HG03460 (cell line): Measurements from ENCODE around the gene CHTF8.
A peak's percentile ranks its signal among the peaks of the same experiment; 100 is the strongest.
"Not testable (repeated sequence)": the region's sequence is repeated elsewhere in the genome, so short reads cannot be mapped to it uniquely, and the experiment has no call there.

Experiments
- ATAC-seq: cut with Tn5 transposase; IDR thresholded peaks from one replicate; pipeline ENCODE4 v1.9.1; 2021; ENCODE audit not compliant: unreplicated experiment

CHTF8 gene, protein sequence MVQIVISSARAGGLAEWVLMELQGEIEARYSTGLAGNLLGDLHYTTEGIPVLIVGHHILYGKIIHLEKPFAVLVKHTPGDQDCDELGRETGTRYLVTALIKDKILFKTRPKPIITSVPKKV

DNA sequence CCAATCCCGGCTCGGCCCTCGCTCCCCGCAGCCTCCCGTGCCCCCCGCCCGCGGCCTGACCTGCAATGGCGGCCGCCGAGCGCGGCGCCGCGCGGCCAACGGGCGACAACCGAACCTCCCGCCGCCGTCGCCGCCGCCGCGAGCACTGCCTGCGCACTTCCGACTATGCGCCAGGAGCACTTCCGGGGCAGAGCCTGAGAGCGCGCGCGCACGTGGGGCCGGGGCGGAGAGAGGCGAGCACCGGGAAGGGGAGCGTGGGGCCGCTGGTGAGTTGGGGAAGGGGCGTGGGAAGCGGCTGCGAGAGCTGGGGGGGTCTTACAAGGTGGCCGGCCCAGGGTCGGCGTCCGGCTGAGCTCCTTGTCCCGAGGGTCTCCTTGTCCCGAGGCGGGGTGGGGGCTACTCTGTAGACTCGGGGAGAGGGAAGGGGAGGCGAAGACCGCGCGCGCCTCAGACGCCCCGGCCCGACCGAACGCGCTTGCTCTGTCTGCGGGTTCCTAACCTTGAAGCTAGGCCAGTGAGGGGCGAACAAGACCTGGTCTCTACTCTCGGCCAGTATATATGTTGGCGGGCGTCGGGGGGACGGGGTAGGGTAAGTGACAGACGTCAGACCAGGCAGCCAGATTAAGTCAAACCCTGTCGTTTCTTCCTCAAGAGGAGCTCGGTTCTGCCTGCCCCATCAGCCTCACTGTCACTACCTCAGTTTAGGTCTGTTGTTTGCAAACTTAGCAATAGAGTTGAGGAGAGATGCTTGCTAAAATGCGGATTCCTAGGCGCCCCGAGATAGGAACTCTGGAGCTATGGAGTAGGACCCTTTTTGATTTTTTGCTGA lies at the start of gene CHTF8, which contains the start of gene UTP4:
CHTF8 (minus strand) TSS at position 165 of the 829 bp plus-strand sequence. CDS start 11,130 bp downstream, outside the sequence.
UTP4 (plus strand) TSS at position 226 of the 829 bp plus-strand sequence. CDS start 811 bp downstream, outside the sequence.
- ATAC-seq, result peak; percentile 79

DNA sequence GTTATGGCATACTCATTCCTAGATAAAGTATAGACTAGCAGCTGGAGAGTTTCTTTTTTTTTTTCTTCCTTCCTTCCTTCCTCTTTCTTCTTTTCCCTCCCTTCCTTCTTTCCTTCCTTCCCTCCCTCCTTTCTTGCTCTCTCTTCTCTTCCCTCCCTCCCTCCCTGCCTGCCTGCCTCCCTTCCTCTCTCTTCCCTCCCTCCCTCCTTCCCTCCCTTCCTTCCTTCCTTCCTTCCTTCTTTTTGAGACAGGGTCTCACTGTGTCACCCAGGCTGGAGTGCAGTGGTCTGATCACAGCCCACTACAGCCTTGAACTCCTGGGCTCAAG lies 47.6 kb upstream of the CHTF8 start:
- ATAC-seq, result no peak

DNA sequence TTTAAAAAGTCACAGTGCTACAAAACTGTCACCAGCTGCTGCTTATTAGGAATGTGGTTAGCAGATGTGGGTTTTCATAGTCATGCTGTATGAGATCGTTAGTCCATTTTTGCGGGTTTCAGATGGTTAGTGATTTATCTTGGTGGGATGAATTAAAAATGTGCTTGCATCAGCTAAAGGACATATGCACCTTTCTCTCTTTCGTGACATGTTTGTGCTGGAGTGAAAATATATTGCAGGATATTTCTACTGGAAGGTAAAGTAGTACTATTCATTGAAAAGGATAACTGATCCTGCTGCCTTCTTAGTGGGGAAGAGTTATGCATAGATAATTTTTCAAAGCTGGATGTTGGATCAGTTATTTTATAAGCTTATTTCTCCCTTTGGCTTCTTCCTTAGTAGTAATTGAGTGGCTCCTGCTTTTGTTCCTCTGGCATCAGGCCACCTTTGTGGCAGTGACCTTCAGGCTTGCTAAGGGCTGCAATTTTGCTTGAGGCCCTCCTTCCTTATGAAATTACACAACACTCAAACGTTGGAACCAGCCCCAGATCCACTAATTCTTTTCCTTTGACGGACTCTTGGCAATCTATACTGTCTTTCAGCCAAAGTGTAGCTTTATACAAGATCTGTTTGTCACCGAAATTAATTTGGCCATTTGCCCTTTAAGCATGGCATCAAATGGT lies 47.1 kb upstream of the CHTF8 start:
- no peak for ATAC-seq

DNA sequence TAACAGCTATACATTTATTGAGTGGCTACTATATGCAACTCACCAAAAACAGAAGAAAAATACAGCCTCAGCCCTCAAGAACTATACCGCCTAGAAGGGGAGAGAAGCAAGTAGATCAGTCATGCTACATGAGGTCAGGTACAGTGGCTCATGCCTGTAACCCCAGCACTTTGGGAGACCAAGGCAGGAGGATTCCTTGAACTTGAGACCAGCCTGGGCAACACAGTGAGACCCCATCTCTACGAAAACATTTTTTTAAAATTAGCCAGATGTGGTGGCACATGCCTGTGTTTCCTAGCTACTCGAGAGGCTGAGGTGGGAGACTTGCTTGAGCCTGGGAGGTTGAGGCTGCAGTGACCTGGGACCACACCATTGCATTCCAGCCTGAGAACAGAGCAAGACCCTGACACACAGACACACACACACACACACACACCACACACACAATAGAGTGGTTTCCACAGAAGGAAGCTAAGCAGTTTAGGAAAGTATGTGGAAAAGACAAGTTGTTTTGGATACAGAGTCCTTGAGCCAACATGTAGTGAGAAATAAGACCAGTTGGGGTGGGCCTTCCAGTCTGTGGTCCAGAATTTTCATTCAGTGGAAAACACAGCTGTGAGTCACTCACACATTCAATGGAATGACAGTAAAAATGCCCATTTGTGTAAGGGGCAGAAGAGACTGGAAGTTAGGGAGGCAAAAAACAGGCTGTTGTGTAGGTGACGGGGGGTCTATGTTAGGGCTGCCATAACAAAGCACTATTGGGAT lies 43.8 kb upstream of the CHTF8 start:
- ATAC-seq, result no peak

DNA sequence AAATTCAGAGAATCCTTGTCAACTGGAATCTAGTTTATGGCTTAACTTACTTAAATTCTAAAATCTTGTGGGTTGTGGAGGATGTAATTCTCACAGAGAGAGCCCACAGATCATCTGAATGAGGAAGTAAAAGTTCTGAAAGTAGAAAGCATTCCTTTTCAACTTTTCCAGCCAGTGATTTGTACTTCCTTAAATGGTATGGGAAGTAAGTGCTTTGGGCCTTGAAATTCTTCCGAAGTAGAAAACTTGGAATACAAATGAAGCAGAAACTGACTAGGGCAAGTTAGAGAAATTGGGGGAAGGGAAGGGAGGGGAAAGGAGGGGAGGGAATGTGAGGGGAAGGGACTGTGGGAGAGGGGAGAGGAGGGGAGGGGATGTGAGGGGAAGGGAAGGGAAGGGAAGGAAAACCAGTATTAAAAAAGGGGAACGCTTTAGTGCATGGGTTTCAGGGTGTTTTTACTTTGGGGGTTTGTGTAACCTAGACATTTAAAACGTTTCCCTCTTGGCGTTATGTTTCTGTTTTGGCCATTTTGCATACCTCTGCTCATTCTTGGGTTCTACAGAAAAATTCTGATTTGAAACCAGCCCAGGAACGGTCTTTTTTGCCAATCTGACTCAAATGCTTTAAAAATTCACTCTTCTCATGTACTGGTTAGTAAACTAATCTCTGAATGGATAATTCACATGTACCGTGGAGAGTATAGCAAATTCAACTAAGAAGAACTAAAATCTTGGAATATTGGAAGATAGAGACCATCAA lies 39.1 kb upstream of the CHTF8 start:
- ATAC-seq, result no peak

DNA sequence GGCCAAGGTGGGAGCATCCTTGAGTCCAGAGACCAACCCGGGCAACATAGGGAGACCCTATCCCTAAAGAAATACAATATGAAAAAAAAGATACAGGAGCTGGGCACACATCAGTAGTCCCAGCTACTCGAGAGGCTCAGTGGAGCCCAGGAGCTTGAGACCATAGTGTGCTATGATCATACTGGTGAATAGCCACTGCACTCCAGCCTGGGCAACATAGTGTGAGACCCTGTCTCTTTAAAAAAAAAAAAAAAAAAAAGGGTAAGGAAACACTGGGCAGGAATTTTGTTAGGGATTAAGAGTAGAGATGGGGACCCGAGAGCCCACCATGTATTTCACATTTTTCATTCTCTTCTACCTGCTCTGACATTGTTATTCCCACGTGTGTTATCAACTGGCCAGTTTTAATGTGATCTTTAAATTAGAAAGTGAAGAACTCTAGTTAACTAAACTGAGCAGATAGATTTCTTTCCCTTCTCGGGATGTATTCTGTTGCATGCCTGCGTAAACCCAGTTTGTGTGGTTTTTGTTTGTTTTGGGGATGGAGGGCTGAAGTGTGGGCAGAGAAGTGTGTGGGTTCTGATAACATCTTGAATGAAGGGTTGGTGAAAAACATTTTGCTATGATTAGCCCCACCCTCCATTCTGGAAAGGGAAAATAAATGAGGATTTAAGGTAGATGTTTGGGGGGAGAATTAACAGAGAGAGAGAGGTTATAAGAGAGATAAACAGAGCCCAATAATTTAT lies 37.4 kb upstream of the CHTF8 start:
- ATAC-seq, result no peak

DNA sequence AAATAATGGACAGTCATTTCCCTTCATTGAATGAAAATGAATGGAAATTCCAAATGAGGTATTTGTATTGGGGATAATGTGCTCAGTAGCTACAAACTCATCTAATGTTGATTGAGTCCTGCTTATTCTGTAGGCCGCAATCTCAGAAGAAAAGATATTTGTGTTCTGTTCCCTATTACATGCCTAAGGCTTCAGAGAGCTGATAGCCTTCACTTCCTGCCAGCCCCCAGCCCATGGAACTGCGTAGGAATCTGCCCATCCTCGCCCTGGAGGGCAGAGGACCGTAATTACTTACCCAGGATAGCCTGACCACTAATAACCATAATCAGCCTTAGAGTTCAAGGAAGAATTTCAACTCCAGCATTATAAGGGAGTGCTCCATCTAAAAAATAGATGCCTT lies 36.7 kb upstream of the CHTF8 start:
- ATAC-seq, result no peak

DNA sequence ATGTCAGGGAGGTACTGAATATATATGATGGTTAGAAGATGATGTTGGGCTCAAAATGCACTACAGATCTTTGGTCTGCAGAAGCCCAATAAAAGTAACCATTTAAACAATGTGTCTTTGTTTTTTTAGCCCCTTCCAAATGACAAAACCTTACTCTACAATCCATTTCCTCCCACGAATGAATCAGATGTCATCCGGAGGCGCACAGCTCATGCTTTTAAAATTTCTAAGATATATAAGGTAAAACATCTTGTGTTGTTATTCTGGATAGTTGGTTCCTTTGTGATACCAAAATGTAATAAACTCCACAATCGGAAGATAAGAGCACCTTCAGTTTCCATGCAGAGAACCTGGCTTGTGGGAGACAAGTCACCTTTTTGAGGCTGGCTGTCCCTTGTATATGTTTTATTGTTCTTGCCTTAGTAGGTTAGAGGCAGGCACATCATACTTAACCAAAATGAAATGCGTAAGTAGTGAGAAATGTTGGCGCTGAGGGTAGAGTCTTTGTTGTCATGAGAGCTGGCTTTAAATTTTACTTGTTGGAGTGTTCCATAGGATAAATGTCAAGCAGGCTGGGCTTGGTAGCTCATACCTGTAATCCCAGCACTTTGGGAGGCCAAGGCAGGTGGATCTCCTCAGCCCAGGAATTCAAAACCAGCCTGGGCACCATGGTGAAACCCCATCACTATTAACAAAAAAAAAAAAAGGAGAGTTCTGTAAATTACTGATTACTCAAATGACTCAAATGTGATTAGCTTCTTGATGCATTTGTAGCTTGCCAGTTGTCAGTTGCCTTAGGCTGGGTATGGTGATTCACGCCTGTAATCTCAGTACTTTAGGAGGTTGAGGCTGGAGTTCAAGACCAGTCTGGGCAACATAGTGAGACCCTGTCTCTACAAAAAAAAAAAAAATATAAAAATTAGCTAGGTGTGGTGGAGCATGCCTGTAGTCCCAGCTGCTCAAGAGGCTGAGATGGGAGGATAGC lies 34.9 kb upstream of the CHTF8 start:
- ATAC-seq, result no peak

DNA sequence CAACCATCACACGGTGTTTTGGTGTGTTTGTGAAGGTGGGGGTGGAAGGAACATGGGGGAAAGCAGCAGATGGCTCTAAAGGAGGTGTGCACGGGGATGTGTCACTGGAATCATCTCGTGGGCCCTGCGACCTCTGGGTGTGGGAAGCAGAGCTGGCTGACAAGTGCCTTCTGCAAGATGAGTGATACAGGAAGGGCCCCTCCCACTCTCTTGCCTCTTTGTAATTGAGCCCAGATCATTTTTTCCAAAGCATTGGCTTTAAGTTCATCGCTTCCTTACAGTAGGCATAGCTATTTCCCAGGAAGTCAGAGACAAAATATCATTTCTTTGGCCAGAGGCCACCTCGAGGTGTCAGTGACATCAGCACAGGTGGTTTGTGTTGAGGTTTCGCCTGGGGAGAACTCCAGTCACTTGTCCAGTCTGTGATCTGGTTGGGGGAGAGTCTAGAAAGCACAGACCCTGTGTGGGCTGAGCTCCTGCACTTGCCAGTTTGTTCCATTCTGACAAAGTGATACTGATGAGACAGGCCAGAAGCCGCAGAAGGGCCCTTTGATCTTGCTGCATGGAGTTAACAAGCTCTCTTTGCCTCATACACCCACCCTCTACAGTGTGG lies 33.9 kb upstream of the CHTF8 start:
- no peak for ATAC-seq

DNA sequence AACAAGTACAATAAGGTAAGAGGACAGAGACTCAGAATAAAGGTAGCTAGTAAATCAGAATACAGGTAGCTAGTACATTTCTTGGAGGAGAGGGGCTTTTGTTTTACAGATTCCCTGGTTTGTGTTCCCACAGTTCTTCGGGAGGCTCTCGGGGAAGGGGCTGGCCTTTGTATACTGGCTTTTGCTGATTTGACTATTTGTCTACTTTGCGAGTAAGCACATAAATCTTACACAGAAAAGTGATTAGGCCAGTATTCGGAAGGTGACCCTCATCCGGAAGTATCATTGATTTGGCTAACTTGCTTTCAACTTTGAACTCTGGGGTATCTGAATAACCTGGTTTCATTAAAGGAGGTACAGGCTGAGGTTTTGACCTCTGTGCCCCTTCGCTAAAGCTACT lies 33.2 kb upstream of the CHTF8 start:
- ATAC-seq, result no peak

DNA sequence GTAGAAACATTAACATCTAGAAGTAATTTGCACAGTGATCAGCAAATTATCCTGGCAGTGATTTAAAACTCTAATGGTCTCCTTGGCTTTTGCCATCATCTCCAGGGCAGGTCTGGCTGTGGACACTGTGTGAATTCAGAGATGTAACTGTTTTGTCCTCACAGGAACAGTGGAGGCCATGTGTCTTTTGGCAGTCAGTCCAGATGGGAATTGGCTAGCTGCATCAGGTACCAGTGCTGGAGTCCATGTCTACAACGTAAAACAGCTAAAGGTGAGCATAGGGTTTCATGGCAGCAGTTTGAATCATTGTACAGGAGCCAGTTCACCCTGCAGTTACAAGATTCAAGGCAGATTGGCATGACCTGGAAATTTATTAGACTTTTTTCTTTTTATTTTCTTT lies 27.8 kb upstream of the CHTF8 start:
- no peak for ATAC-seq

DNA sequence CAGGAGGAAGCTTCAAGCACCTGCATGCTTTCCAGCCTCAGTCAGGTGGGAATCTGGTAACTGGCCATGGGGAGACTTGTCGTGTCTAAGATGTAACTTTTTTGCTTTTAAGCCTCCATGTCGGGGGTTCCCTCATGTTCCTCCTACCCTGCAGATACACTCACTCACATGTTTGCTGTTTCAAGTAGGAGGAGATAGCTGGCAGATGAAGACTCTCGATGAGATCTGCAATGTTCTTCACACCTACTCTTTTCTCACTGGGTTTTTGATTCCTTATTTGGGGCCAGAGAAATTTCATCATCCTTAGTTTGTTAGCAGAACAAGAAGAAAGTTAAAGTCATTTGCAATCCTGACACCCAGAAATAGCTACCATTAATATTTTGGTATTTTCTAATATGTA lies 24.8 kb upstream of the CHTF8 start:
- no peak for ATAC-seq

DNA sequence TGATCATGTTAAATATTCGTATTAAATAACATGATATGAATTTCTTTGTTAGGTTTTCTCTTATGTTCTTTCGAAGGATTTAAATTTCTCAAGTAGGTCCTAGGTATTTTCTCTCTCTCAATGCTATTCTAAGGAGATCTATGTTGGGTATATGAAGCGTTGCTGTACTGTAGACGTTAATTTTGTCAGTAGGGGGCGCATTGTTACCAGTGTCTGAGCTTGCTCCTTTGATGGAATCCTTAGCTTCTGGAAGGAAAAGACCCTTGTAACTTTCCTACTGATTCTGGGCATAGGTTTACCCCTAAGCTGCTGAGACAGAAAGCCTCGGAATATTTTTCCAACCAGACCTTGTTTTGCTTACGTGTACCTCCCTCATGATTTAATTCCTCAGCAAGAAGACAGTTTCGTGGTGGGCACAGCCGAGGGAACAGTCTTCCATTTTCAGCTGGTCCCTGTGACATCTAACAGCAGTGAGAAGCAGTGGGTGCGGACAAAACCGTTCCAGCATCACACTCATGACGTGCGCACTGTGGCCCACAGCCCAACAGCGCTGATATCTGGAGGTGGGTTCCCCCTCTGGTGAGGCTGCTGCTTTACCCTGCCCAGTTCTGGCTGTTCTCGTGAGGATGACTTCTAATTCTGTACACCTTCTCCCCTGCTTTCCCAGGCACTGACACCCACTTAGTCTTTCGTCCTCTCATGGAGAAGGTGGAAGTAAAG lies 17.9 kb upstream of the CHTF8 start:
- no peak for ATAC-seq

DNA sequence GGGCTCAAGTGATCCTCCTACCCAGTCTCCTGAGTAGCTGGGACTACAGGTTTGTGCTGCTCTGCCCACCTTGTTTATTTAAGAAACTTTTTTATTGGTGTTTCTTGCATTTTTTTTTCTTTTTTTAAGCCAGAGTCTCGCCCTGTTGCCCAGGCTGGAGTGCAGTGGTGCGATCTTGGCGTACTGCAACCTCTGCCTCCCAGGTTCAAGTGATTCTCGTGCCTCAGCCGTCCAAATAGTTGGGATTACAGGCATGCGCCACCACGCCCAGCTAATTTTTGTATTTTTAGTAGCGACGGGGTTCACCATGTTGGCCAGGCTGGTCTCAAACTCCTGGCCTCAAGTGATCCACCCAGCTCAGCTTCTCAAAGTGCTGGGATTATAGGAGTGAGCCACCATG lies 17.2 kb upstream of the CHTF8 start:
- ATAC-seq, result not testable (repeated sequence)

DNA sequence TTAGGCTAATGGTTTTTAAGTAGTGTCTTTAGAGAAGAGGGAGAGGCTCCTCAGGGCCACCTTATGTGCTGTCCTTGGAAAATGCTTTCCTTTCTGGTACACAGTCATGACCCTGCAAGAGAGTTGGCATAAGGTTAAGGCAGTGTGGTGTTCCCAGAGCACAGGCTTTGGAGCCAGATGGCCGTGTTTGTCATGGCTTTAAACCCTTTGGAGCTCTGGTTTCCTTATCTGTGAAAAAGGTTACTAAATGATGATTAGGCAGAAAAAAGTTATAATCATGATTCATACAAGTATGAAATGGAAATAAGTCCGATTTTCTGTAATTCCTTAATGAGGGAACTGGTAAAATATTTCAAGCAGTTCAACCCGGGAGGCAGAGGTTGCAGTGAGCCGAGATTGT lies 13.3 kb upstream of the CHTF8 start:
- no peak for ATAC-seq

DNA sequence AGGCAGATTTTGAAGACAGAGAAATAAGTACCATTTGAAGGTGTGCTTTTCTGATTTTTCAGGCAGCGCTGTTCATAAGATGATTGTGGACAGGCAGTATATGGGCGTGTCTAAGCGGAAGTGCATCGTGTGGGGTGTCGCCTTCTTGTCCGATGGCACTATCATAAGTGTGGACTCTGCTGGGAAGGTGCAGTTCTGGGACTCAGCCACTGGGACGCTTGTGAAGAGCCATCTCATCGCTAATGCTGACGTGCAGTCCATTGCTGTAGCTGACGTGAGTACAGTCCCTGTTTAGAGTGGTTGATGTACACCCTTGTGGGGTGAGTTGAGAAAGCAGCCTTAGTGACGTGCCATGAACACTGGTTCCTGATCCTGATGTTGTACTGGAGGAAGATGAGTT lies 10.7 kb upstream of the CHTF8 start:
- ATAC-seq, result no peak

DNA sequence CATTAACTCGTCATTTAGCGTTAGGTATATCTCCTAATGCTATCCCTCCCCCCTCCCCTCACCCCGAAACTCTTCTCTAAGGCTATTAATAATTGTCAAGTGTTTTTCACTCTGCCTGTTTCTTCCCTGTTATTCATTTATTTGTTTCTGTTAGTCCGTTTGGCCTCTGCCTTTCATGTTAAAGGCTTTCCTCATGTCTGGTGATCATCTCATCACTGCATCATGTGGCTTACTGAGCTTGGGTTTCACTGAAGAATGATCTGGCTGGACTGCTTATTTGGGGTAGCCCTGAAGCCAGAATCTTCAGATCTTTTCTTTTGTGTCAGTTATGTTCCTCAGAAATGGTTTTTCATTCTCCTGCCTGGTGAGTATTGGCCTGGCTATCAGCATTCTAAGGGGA lies 9.5 kb upstream of the CHTF8 start:
- ATAC-seq, result no peak

DNA sequence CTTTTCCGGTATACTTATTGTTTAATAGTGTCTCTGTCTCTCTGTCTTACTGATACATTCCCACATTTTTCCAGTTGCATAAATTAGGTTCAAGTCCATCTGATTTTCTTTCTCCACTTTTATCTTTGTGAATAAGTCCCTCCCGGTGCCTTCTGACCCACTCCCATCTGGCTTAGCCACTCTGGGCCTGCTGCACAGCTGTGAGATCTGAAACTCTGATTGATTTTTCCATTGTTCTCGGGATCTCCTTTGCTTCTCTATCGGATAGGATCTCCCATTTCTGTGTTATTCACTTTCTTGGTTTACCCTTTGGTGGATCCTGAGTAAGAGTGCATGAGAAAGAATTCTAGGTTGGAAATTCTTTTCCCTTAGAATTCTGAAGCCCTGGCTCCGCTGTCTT lies 8.6 kb upstream of the CHTF8 start:
- ATAC-seq, result no peak
